Panc1 (cell line): ENCODE data around the gene DACT1. TPM values are rescaled to one million over a fixed set of nuclear protein-coding genes. Genes with fewer than 3 reads are reported as not detected.

Experiments used
- ATAC-seq: fragments of 200-7000 bp; cut with Tn5 transposase; 2 replicates; pipeline ENCODE4 v1.9.1; 2020; ENCODE audit warnings: mild to moderate bottlenecking, moderate library complexity
- BruUV-seq: library from RNA; stranded (reverse); fragments of 400-500 nt; replicated peaks from 2 replicates; lab custom pipeline; 2021; lab: Mats Ljungman, UMichigan
- CTCF ChIA-PET: fragments of 300-600 bp; sonication (Branson Sonifier 250); formaldehyde crosslinking; loops from one replicate; lab custom pipeline; 2022; ENCODE audit warnings: antibody characterized with exemption; lab: Charles Lee
- POLR2A ChIA-PET: fragments of 300-600 bp; sonication (Branson Sonifier 250); formaldehyde crosslinking; loops from one replicate; lab custom pipeline; 2022; ENCODE audit warnings: antibody characterized with exemption; lab: Charles Lee
- DNase-seq: peaks from one replicate; pipeline ENCODE4 v3.0.0-alpha.2; 2010; ENCODE audit warnings: low read depth, low spot score
- H3K27ac ChIP-seq: 2 replicates; pipeline ENCODE4 v1.5.1; 2011; ENCODE audit warnings: mild to moderate bottlenecking, low read length, inconsistent platforms
- H3K27me3 ChIP-seq: fragments of 200-500 bp; sonication (Bioruptor generic); 2 replicates; pipeline ENCODE4 v1.6.0; 2014; ENCODE audit warnings: low read length, inconsistent platforms; ENCODE audit not compliant: control insufficient read depth, insufficient read depth
- H3K36me3 ChIP-seq: fragments of 200-500 bp; sonication (Bioruptor generic); 2 replicates; pipeline ENCODE4 v1.5.1; 2014; ENCODE audit warnings: inconsistent platforms, mild to moderate bottlenecking, low read length, moderate library complexity; ENCODE audit not compliant: control insufficient read depth, insufficient read depth
- H3K4me1 ChIP-seq: 2 replicates; pipeline ENCODE4 v1.5.1; 2011; ENCODE audit warnings: inconsistent platforms, mild to moderate bottlenecking, low read length, moderate library complexity; ENCODE audit not compliant: control insufficient read depth, insufficient read depth
- H3K4me3 ChIP-seq, 2 experiments: 2 replicates each; pipeline ENCODE4 v1.5.1; 2011 to 2012; ENCODE audit warnings: low read depth in 2 of 2, low read length in 2 of 2, mild to moderate bottlenecking in 2 of 2, inconsistent platforms in 1 of 2, moderate library complexity in 1 of 2
- H3K9me3 ChIP-seq: fragments of 200-500 bp; sonication (Bioruptor generic); 2 replicates; pipeline ENCODE4 v1.5.1; 2014; ENCODE audit warnings: low read depth, mild to moderate bottlenecking, inconsistent platforms, low read length, moderate library complexity; ENCODE audit not compliant: control insufficient read depth, insufficient read depth
- CTCF ChIP-seq: fragments of 450-650 bp; IDR thresholded peaks from 2 replicates; pipeline ENCODE4 v1.5.1; 2017; ENCODE audit warnings: mild to moderate bottlenecking
- POLR2AphosphoS5 ChIP-seq: IDR thresholded peaks from 2 replicates; pipeline ENCODE4 v1.6.1; 2012; ENCODE audit warnings: mild to moderate bottlenecking, low read depth, low read length, moderate library complexity
- REST ChIP-seq, 2 experiments: IDR thresholded peaks; 2 replicates each; pipeline ENCODE4 v1.6.1; 2011 to 2012; ENCODE audit warnings: low read depth in 2 of 2, control low read depth in 1 of 2, low read length in 1 of 2, mild to moderate bottlenecking in 1 of 2, moderate library complexity in 1 of 2; ENCODE audit not compliant: insufficient read depth in 1 of 2
- SIN3A ChIP-seq: IDR thresholded peaks from 2 replicates; pipeline ENCODE4 v1.6.1; 2012; ENCODE audit warnings: low read depth, mild to moderate bottlenecking, low read length, moderate library complexity, borderline replicate concordance; ENCODE audit not compliant: insufficient read depth
- TCF7L2 ChIP-seq: IDR thresholded peaks from 2 replicates; pipeline ENCODE4 v1.6.1; 2011; ENCODE audit warnings: mild to moderate bottlenecking, low read depth, low read length, inconsistent platforms
- in situ Hi-C: cut with HindIII; loops from 2 replicates; pipeline ENCODE4 v1.10.0; 2016; ENCODE audit warnings: low sequenced_read_pairs, low pct_unique_long_range_greater_than_20kb
- intact Hi-C: fragments of 100-400 bp; cut with micrococcal nuclease; formaldehyde crosslinking; loops from one replicate; pipeline ENCODE4 v1.10.0; 2022; ENCODE audit not compliant: unreplicated experiment
- total RNA-seq: library from RNA; stranded (reverse); gene quantifications from one replicate; pipeline ENCODE4 v1.2.1, GENCODE V29; 2021; ENCODE audit not compliant: unreplicated experiment

The DACT1 gene
- total RNA-seq, 1 experiment from 2014 or later: 0.15 TPM

GRCh38 chr14:58659061-58659460 is 21.3 kb downstream of the DACT1 start:
- Histone ChIP-seq H3K27me3 (peaks cover 2% of the 10 kb centered on the region; the same call in 1 of the 2 replicates), H3K4me1 (no peaks in the 10 kb centered on the region), H3K36me3 (no peaks in the 10 kb centered on the region), H3K9me3 (no peaks in the 10 kb centered on the region), H3K4me3 (no peak overlapping the region), H3K27ac (no peak overlapping the region)
- in situ Hi-C loops: no loop called here
- intact Hi-C loops: no loop called here
- ChIA-PET CTCF (no interaction called here), POLR2A (no interaction called here)
- ATAC-seq: no peak
- DNase-seq: no peak
- TF ChIP-seq TCF7L2: no peak
- TF ChIP-seq CTCF: no peak
- TF ChIP-seq REST (IDR thresholded peaks at IDR 0.05; ENCODE audit: insufficient read depth in 1 of 2, low read depth in 2 of 2, low read length in 1 of 2): no peak
- TF ChIP-seq SIN3A: no peak
- BruUV-seq: no TSS peak

GRCh38 chr14:58659846-58660245 is 22.1 kb downstream of the DACT1 start:
- ChIA-PET CTCF (no interaction called here), POLR2A (no interaction called here)
- no peak overlapping the region for H3K4me3 ChIP-seq
- TF ChIP-seq TCF7L2 (no peak), POLR2AphosphoS5 (no peak), SIN3A (no peak), CTCF (no peak), REST (IDR thresholded peaks at IDR 0.05; ENCODE audit: insufficient read depth in 1 of 2, low read depth in 2 of 2, low read length in 1 of 2) (no peak)
- no peak overlapping the region for H3K27ac ChIP-seq
- in situ Hi-C loops: no loop called here
- no peak for DNase-seq
- BruUV-seq: no TSS peak
- no peak for ATAC-seq
- peaks cover 2% of the 10 kb centered on the region; the same call in 1 of the 2 replicates for H3K27me3 ChIP-seq
- no peaks in the 10 kb centered on the region for H3K9me3 ChIP-seq
- no peaks in the 10 kb centered on the region for H3K4me1 ChIP-seq
- no peaks in the 10 kb centered on the region for H3K36me3 ChIP-seq
- intact Hi-C loops: no loop called here
